Fibroblast of upper back skin (primary cell): Measurements from ENCODE around the gene ARHGAP26.

ENCODE experiments used
- DNase-seq: peaks from one replicate; pipeline ENCODE4 v3.0.0-alpha.2; 2013

The ARHGAP26 gene

GRCh38 chr5:142789206-142789605 lies 19.0 kb downstream of the ARHGAP26 start:
- DNase-seq, result no peak

DNA sequence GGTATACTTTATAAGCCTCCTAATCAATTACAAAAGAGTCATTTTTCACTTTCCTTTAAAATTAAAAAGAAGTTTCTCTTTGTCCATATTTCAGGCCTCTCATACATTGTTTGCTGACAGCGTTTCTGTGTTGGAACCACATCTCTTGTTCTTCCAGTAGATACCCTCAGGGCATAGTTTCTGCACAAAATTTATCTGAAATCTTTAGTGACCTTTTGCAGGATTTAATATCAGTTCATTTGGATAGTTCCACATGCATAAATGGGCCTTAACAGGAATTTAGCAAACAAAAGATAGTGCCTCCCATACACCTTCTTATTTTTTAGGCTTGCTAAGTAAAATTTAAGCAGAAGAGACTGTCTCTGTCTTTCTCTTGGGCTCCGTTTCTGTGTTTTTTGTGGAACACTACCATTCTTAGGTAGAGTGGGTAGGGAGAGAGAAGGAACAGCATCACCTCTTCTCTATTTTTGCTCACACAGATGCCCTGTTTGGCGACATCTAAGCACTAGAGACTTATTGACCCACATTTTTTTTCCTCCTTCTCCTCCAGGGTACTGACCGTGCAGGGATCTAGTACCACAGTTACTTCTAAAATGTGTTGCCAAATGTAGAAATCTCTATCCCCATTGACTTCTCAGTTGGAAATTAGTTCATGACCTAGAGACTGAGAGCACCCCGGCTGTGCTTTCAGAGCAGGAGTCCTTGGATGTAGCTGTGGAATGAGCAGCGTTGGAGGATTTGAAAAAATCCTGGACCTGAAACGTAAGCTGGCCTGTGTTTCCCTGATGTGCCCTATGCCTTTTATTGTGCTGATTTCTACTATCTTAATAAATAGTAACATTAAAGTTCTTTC lies 22.1 kb downstream of the ARHGAP26 start:
- no peak for DNase-seq

- no peak for DNase-seq
These were observed 22.7 kb downstream of the ARHGAP26 start for GRCh38 chr5:142792865-142793232.

DNA sequence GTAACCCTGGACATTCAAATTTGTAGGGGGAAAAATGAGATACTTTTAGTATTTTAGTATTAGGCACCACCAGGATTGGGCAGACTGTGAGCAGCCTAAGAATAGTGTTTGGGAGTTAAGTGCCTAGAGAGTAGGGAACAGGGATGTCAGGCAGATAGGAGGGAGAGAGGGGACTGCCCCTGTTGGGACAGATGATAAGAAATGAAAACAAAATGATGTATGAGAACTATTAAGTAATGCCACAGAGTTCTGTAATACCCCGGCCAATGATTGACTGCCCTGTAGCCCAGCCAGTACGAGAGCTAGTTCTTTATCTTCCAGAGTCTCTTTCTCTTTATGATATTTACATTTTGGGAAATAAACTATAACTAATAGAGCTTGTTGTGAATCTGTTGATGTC lies 24.4 kb downstream of the ARHGAP26 start:
- DNase-seq, result no peak

DNA sequence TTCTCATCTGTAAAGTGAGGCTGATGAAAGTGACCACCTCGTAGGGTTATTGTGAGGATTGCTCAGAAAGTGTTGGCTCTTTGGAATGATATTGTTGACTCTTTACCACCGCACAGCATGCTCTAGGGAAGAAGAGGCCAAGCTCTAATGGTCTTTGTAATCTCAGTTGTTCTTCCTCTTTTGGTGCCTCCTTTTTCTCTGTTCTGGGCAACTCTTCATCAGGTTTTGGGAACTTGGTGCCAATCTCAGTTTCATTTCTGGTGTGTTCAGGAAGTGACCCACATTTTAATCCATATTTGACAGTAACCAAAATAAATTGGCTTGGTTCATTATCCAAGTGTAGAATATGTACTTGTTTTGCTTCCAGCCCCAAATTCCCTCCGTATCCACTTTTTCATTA lies 25.1 kb downstream of the ARHGAP26 start:
- no peak for DNase-seq

- no peak for DNase-seq
These were observed 26.4 kb downstream of the ARHGAP26 start for GRCh38 chr5:142796492-142797109.

- no peak for DNase-seq
These were observed 27.2 kb downstream of the ARHGAP26 start for GRCh38 chr5:142797420-142797819.

DNA sequence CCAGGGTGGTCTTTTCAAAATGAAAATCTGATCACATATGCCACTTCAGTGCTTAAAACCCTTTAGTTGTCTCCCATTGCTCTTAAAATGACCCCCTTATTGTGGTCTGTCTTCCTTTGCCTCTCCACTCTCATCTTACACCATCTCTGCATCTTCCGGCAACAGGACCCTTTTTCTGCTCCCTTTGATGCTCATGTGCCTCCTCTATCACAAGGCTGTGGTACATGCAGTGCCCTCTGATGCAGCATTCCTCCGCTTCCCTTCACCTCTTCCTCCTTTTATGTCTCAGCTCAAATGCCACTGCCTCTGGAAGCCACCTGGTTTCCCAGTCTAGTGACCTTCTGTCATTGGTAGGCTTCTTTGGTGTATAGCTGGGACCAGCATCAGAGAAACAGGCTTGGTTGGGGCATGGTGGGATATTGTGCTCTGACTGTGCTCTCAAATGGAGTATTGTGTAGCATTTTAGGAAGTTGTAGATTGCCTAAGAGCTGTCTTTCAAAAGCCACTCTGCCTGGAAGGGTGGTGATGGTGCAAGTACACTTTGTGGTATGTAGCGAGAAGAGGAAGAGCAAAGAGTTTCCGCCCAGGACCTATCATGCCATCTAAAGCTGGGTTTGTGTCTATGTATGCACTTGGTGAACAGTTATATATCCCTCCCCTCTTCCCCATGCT lies 28.1 kb downstream of the ARHGAP26 start:
- DNase-seq, result no peak

DNA sequence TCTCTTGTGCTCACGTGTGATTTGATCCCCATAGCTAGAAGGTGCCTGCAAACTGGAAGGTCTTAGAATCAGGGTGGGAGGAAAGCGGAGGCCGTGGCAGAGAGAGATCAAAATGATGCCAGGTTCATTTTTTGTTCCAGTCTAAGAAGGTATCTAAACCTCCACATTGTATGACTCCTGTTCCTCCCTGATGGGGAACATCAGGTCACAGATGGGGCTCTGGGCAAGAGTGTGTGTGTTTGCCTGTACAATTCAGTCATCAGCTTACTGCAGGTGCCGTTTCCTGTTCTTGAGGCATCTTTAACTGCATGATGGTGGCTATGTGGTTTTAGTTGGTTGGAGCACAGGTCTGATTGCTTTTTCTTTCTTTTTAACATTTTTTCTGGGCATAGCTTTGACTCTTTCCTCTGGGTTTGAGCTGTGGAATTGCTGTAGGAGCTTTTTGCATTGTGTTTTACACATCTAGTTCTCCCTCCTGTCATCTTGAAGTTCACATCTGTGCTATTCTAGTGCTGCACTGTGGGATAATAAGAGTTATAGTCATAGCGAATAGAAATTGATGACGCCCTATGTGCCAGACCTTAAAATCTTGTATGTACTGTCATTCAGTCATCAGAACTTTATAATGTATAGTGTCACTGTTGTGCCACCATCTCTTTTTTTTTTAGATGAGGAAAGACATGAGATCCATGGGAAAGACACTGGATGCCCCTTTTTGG lies 30.8 kb downstream of the ARHGAP26 start:
- DNase-seq, result no peak

DNA sequence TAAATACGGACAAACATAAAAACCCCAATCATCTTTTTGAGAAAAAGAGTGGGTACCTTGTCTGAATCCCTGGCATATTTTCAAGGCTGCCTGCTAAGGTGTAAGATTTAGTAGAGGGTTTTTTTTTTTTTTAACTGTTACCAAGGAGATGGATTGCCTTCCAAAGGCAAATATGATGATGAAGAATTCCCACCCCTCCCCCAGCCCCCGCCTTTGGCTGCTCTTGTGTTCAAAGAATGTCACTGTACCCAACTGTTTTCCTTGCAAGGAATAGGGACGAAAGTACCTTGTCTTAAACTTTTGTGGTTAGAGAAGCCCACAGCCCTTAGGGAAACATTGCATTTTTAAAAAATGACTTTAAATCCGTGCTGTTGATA lies 31.3 kb downstream of the ARHGAP26 start:
- DNase-seq, result no peak

- DNase-seq, result peak; percentile 40
These were observed 33.4 kb downstream of the ARHGAP26 start for GRCh38 chr5:142803428-142804125.

DNA sequence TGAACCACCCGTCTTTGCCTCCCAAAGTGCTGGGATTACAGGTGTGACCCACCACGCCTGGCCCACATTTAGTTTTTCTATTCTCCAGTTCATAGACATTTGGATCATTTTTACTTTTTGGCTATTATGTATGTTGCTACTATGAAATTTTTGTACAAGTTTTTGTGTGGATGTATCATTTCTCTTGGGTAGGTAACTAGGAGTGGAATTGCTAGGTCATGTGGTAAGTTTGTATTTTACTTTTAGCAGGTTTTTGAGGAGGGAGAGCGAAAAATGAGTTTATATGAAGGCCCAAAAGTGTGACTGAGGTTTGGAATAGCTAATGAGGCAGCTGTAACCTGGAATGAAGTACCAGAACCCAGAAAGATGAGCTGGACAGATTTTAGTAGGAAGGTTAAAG lies 35.2 kb downstream of the ARHGAP26 start:
- no peak for DNase-seq

DNA sequence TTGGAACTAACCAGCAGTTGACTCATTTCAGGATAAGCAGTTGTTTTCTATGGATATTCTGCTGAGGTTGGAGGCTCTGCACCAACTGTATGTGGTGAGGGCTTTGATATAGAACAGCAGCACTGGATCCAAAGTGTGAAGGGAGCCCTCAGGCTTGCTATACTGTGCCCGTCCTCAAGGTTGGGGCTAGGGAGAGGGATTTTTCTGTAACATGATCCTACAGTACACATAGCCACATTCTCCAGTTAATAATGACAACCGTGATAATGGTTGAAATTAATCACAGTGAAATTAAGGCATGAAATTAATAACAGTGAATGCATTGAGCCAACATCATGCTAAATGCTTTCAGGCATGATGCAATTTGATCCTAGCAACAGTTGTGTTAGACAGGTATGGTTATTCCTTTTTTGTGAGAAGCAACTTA lies 36.7 kb downstream of the ARHGAP26 start:
- no peak for DNase-seq

DNA sequence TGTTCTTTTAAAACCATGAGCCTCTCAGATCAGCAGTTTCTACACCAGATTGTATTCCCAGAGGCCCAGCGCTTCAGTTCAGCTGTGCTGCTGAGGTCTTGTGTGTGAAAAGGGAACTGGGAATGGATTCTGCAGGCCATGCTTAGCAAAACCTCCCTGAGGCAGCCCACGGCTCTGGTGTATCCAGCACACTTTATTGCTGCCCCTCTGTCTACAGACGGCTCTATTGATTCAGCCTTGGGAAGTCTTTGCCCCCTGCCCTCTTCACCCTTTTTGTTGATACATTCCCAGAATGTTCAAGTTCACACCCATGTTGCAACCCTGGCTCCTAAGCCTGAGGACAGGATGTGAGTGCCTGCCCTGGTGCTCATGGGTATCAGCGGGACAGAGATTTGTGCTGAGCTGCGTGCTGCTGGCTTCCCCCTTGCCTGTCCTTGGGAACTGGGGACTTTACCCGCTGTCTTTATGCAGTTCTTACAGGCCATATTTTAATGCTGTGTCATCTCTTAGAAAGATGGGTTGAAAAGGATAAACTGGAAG lies 37.3 kb downstream of the ARHGAP26 start:
- no peak for DNase-seq

DNA sequence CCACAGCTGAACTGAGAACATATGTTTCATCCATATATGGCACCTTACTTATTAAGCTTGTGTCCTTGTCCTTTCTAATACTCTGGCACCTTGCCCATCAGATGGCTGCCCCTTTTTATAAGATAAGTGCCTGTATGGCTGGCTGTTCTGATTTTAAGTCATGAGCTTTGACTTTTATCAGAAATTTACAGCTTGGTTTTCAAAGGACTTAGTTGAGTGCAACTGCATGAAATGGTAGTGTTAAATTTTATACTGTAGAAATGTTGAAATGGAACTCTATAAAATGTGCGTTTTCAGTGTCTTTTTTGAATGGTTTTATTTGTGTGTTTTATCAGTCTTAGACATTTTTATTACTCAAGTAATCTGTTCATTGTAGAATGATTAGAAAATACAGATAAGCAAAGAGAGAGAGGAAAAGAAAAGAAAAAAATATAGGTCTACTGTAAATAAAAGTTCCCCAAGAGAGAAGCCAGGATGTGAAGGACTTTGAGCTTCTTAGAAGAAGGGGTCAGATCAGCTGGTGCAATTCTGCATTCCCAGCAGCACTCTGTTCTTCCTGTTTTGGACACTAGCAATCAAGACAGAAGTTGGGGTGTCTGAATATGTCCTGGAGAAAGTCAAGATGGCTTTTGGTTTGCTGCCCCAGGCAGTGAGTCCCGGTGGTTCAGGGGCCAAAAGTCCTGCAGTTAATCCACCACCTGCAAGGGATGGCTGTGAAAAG lies 38.9 kb downstream of the ARHGAP26 start:
- DNase-seq, result no peak

GRCh38 chr5:142810081-142810480 lies 39.9 kb downstream of the ARHGAP26 start:
- no peak for DNase-seq

GRCh38 chr5:142810743-142811290 lies 40.6 kb downstream of the ARHGAP26 start:
- no peak for DNase-seq

GRCh38 chr5:142811866-142812557 lies 41.8 kb downstream of the ARHGAP26 start:
- no peak for DNase-seq

GRCh38 chr5:142813220-142813619 lies 43.0 kb downstream of the ARHGAP26 start:
- no peak for DNase-seq

DNA sequence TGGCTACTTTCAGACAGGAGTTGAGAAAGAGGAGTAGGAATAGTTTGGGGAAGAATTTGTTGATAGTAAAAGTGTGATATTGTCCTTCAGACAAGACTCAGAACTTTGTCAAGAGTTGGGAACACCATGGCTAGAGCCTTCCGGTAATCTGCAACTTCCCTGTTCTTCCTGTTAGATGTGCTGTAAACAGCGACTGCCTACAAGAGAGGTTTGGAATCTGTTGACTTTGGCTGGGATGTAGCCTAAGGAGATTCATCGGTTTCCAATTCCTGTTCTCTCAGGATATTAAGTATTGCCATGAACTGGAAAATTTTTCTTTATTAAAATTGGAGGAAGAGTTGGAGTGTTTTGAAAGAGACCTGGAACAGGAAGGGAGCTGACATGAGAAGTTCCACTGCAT lies 43.9 kb downstream of the ARHGAP26 start:
- no peak for DNase-seq

GRCh38 chr5:142815469-142815868 lies 45.3 kb downstream of the ARHGAP26 start:
- no peak for DNase-seq
